Cortex of kidney (tissue), 1 donor: ENCODE results near the gene C19orf18.
"Not testable (repeated sequence)": the region's sequence is repeated elsewhere in the genome, so short reads cannot be mapped to it uniquely, and the experiment has no call there.

Experiments
- DNase-seq: peaks from one replicate; lab custom pipeline; 2025; lab: John Stamatoyannopoulos, UW

C19orf18 gene

GRCh38 chr19:57947419-57948134, 26.8 kb downstream of the C19orf18 start, which contains the start of gene ZNF256:
Gene ZNF256, minus strand, starts transcription at chr19:57947706. Its CDS starts 232 bp downstream, at chr19:57947474.
- DNase-seq: no peak

- DNase-seq: no peak
These were observed 27.3 kb downstream of the C19orf18 start for GRCh38 chr19:57947088-57947418.

DNA sequence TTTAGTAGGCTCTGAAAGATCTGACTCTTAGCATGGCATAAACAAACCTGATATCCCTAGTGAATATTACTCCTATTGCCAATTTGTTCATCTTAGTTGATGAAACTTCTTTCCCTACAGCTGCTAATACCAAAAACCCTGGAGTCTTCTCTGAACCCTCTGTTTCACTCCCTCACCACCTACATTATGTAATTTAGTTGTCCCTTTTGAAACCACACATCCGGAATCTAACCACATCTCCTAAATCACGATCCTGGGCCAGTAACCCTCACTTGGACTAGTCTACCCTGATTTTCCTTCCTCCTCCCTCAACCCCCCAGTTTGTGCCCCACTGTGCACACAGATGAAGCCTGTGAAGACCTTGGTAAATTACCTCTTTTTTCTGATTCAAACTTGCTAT, 28.0 kb downstream of the C19orf18 start:
- no peak for DNase-seq

- no peak for DNase-seq
These were observed 32.7 kb downstream of the C19orf18 start for GRCh38 chr19:57941593-57941992.

GRCh38 chr19:57935731-57936130, 38.6 kb downstream of the C19orf18 start:
- DNase-seq: no peak

DNA sequence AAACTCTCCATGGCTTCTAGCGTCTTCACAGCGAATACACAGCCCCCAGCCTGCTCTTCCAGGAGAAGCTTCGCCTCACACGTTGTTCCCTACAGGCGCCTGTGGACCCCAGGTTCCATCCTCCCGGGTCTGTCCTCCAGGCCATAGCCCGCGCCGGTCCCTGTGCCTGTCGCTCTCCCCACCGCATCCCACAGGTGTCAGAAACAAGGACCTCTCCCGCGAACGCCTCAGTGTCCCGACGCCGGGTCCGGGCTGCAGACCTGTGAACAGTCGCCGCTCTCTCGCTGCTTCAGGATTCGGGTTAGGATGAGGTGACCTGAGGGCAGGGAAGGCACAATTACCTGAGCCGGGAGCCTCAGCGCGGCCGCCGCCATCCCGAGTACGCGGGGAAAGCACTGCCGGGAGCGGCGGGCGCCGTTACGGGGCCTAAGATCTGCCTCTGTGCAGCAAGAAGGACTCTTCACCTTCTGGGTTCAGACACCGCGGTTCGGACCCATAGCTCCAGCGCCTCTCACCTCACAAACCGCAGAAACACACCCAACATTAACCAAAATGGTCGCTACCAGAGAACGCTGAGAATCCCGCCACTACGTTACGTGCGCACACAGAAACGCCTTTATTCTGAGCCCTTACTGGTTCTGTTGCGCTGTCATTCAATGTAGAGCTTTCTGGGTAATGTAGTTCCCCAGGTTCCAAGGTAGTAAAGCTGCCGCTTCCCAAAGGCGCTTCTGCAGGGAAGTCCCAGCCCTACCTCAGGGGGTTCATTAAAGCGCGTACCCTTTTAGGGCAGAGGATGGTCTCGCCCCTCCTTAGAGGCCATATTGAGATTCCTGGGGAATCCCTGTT, 39.3 kb downstream of the C19orf18 start, which contains the start of gene ZNF418:
TSS of gene ZNF418 (minus strand) at position 583 of the 846 bp plus-strand sequence. CDS start 1,580 bp downstream, outside the sequence.
- no peak for DNase-seq

GRCh38 chr19:57927587-57927986, 46.7 kb downstream of the C19orf18 start:
- DNase-seq: no peak

DNA sequence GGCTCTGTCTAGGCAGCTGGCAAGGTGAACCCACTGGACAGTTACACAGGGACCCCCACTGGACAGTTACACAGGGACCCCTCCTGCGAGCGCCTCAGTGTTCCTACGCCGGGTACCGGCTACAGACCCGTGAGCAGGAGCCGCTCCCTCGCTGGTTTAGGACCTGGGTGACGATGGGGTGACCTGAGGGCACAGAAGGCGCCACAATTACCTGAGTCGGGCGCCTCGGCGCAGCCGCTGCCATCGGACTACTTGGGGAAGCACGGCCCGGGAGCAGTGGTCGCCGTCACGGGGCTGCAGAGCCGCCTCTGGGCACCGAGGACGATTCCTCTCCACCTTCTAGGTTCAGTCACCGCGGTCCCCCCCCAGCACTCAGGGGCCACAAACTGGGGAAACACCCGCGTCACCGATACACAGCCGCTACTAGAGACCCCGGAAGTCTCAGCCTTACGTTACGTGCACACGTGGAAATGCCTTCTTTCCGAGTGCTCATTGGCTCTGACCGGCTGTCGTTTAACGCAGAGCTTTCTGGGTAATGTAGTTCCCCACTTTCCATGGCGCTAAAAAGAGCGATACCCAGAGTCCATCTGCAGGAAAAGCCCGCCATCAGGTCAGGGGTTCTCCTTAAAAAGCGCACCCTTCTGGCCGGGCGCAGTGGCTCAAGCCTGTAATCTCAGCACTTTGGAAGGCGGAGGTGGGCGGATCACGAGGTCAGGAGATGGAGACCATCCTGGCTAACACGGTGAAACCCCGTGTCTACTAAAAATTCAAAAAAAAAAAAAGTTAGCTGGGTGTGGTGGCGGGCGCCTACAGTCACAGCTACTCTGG, 58.0 kb downstream of the C19orf18 start, which contains the start of gene ZNF417:
TSS of gene ZNF417 (minus strand) at position 425 of the 828 bp plus-strand sequence. CDS start at position 244, 181 bp downstream.
- DNase-seq: not testable (repeated sequence)

- no peak for DNase-seq
These were observed 59.8 kb downstream of the C19orf18 start for GRCh38 chr19:57914531-57914930.
